ENCODE results near the gene PIP5K1B. TPM values are rescaled to one million over a fixed set of nuclear protein-coding genes. Genes with fewer than 3 reads are reported as not detected.

Gene PIP5K1B
- total RNA-seq, 1 experiment from 2014 or later: 0.16 TPM

- Mint-ChIP-seq H3K36me3 (ENCODE audit: insufficient read depth, unreplicated experiment) (no peaks in the 10 kb centered on the region), H3K27ac (ENCODE audit: low read depth, unreplicated experiment) (no peak overlapping the region), H3K4me1 (ENCODE audit: insufficient read depth, unreplicated experiment) (no peaks in the 10 kb centered on the region), H3K27me3 (ENCODE audit: insufficient read depth, unreplicated experiment) (peaks cover 71% of the 10 kb centered on the region), H3K9me3 (ENCODE audit: unreplicated experiment) (no peaks in the 10 kb centered on the region), H3K4me3 (ENCODE audit: unreplicated experiment) (no peak overlapping the region)
- DNase-seq (ENCODE audit: unreplicated experiment): no peak
- no peak for TF ChIP-seq CTCF (IDR thresholded peaks at IDR 0.05; ENCODE audit: unreplicated experiment)
- ChIA-PET POLR2A (interaction anchor here (0.6 kb wide), 1 partner anchor 31 kb away, joined by 3 read pairs; no protein-coding TSS in a partner anchor), CTCF (interaction anchor here (1.2 kb wide), 1 partner anchor 140 kb away, joined by 3 read pairs; no protein-coding TSS in a partner anchor)
- intact Hi-C loops (cut with micrococcal nuclease): no loop called here
- no TSS peak for BruUV-seq (replicated peaks)
These were observed 154.3 kb downstream of the PIP5K1B start for GRCh38 chr9:68859347-68859746.

DNA sequence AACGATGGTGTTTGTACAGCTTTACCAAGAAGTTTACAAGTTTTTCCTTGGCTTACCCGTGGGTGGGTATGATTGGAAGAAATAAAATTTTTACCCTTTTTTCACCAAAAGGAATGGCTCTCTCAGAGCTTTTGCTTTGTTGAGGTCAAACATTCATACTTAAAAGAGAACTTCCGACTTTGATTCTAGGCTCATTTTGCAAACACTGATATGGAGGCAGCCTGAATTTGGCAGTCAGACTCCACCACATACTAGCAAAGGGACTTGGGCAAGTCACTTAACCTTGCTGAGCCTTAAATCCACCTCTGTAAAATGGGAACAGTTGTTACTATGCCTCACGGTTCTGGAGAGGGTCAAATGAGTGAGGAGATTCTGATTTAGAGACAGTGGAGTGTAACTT lies 155.4 kb downstream of the PIP5K1B start:
- BruUV-seq (replicated peaks): no TSS peak
- H3K4me3 Mint-ChIP-seq (ENCODE audit: unreplicated experiment): no peak overlapping the region
- intact Hi-C loops (cut with micrococcal nuclease): no loop called here
- ChIA-PET CTCF (no interaction called here), POLR2A (no interaction called here)
- H3K4me1 Mint-ChIP-seq (ENCODE audit: insufficient read depth, unreplicated experiment): no peaks in the 10 kb centered on the region
- TF ChIP-seq CTCF (IDR thresholded peaks at IDR 0.05; ENCODE audit: unreplicated experiment): no peak
- H3K27ac Mint-ChIP-seq (ENCODE audit: low read depth, unreplicated experiment): no peak overlapping the region
- no peaks in the 10 kb centered on the region for H3K36me3 Mint-ChIP-seq (ENCODE audit: insufficient read depth, unreplicated experiment)
- DNase-seq (ENCODE audit: unreplicated experiment): no peak
- peaks cover 63% of the 10 kb centered on the region for H3K27me3 Mint-ChIP-seq (ENCODE audit: insufficient read depth, unreplicated experiment)
- H3K9me3 Mint-ChIP-seq (ENCODE audit: unreplicated experiment): no peaks in the 10 kb centered on the region

GRCh38 chr9:68861436-68861835 lies 156.4 kb downstream of the PIP5K1B start:
- intact Hi-C loops (cut with micrococcal nuclease): no loop called here
- H3K4me3 Mint-ChIP-seq (ENCODE audit: unreplicated experiment): no peak overlapping the region
- peaks cover 58% of the 10 kb centered on the region for H3K27me3 Mint-ChIP-seq (ENCODE audit: insufficient read depth, unreplicated experiment)
- TF ChIP-seq CTCF (IDR thresholded peaks at IDR 0.05; ENCODE audit: unreplicated experiment): no peak
- BruUV-seq (replicated peaks): no TSS peak
- no peak overlapping the region for H3K27ac Mint-ChIP-seq (ENCODE audit: low read depth, unreplicated experiment)
- ChIA-PET CTCF (no interaction called here), POLR2A (no interaction called here)
- DNase-seq (ENCODE audit: unreplicated experiment): no peak
- no peaks in the 10 kb centered on the region for H3K4me1 Mint-ChIP-seq (ENCODE audit: insufficient read depth, unreplicated experiment)
- H3K9me3 Mint-ChIP-seq (ENCODE audit: unreplicated experiment): no peaks in the 10 kb centered on the region
- no peaks in the 10 kb centered on the region for H3K36me3 Mint-ChIP-seq (ENCODE audit: insufficient read depth, unreplicated experiment)

GRCh38 chr9:68867066-68867465 lies 162.0 kb downstream of the PIP5K1B start:
- Mint-ChIP-seq H3K36me3 (ENCODE audit: insufficient read depth, unreplicated experiment) (no peaks in the 10 kb centered on the region), H3K27me3 (ENCODE audit: insufficient read depth, unreplicated experiment) (peaks cover 66% of the 10 kb centered on the region), H3K27ac (ENCODE audit: low read depth, unreplicated experiment) (no peak overlapping the region), H3K4me3 (ENCODE audit: unreplicated experiment) (no peak overlapping the region), H3K9me3 (ENCODE audit: unreplicated experiment) (no peaks in the 10 kb centered on the region), H3K4me1 (ENCODE audit: insufficient read depth, unreplicated experiment) (no peaks in the 10 kb centered on the region)
- no peak for TF ChIP-seq CTCF (IDR thresholded peaks at IDR 0.05; ENCODE audit: unreplicated experiment)
- DNase-seq (ENCODE audit: unreplicated experiment): no peak
- intact Hi-C loops (cut with micrococcal nuclease): no loop called here
- BruUV-seq (replicated peaks): no TSS peak
- ChIA-PET POLR2A (no interaction called here), CTCF (no interaction called here)

All from MCF 10A (cell line).